HepG2 (cell line): ENCODE data around the gene NACC2. TPM values are rescaled to one million over a fixed set of nuclear protein-coding genes. Genes with fewer than 3 reads are reported as not detected.
A peak's percentile ranks its signal among the peaks of the same experiment; 100 is the strongest.

ENCODE experiments used
- CC2D1A ChIP-seq: sonication (generic); formaldehyde crosslinking; IDR thresholded peaks from 2 replicates; pipeline ENCODE4 v1.8.1; 2023; ENCODE audit warnings: mild to moderate bottlenecking, missing genetic modification reagents
- ELF1 ChIP-seq: sonication (generic); formaldehyde crosslinking; IDR thresholded peaks from 2 replicates; pipeline ENCODE4 v1.4.0; 2020; ENCODE audit warnings: missing genetic modification reagents
- FIP1L1 ChIP-seq: fragments of 200-400 bp; formaldehyde crosslinking; IDR thresholded peaks from 2 replicates; pipeline ENCODE4 v1.6.1; 2018; ENCODE audit warnings: low read depth, mild to moderate bottlenecking, low read length, moderate library complexity, borderline replicate concordance; ENCODE audit not compliant: insufficient read depth
- FOXC1 ChIP-seq: sonication (generic); formaldehyde crosslinking; IDR thresholded peaks from 2 replicates; pipeline ENCODE4 v1.8.0; 2022; ENCODE audit warnings: mild to moderate bottlenecking, missing genetic modification reagents, borderline replicate concordance
- ISX ChIP-seq: sonication (generic); formaldehyde crosslinking; conservative IDR thresholded peaks from 2 replicates; pipeline ENCODE4 v1.5.0; 2020; ENCODE audit warnings: missing genetic modification reagents
- KMT2A ChIP-seq: sonication (generic); formaldehyde crosslinking; IDR thresholded peaks from 2 replicates; pipeline ENCODE4 v1.4.0; 2020; ENCODE audit warnings: missing genetic modification reagents
- NCOR1 ChIP-seq: fragments of 200-600 bp; sonication (generic); IDR thresholded peaks from 2 replicates; pipeline ENCODE4 v1.7.0; 2017; ENCODE audit warnings: antibody characterized with exemption, low read length, borderline replicate concordance
- NR3C1 ChIP-seq: sonication (generic); formaldehyde crosslinking; IDR thresholded peaks from 2 replicates; pipeline ENCODE4 v1.4.0; 2020; ENCODE audit warnings: missing genetic modification reagents
- PLRG1 ChIP-seq: fragments of 450-650 bp; conservative IDR thresholded peaks from 2 replicates; pipeline ENCODE4 v1.6.1; 2016
- POLR2AphosphoS5 ChIP-seq: IDR thresholded peaks from 2 replicates; pipeline ENCODE4 v1.6.1; 2012; ENCODE audit warnings: low read depth, low read length
- SIX1 ChIP-seq: sonication (generic); formaldehyde crosslinking; IDR thresholded peaks from 2 replicates; pipeline ENCODE4 v1.4.0; 2020; ENCODE audit warnings: missing genetic modification reagents, borderline replicate concordance
- SMAD9 ChIP-seq: sonication (generic); formaldehyde crosslinking; IDR thresholded peaks from 2 replicates; pipeline ENCODE4 v1.5.1; 2020; ENCODE audit warnings: mild to moderate bottlenecking, missing genetic modification reagents
- SMARCE1 ChIP-seq: fragments of 450-650 bp; IDR thresholded peaks from 2 replicates; pipeline ENCODE4 v1.6.1; 2017; ENCODE audit warnings: borderline replicate concordance
- SP4 ChIP-seq: sonication (generic); formaldehyde crosslinking; IDR thresholded peaks from 2 replicates; pipeline ENCODE4 v1.8.1; 2023; ENCODE audit warnings: mild to moderate bottlenecking, missing genetic modification reagents
- ZNF567 ChIP-seq: sonication (generic); formaldehyde crosslinking; IDR thresholded peaks from 2 replicates; pipeline ENCODE4 v1.8.1; 2023; ENCODE audit warnings: mild to moderate bottlenecking, missing genetic modification reagents, borderline replicate concordance
- ZNF678 ChIP-seq: sonication (generic); formaldehyde crosslinking; IDR thresholded peaks from 2 replicates; pipeline ENCODE4 v1.4.0; 2020; ENCODE audit warnings: mild to moderate bottlenecking, missing genetic modification reagents
- ZSCAN21 ChIP-seq: sonication (generic); formaldehyde crosslinking; IDR thresholded peaks from 2 replicates; pipeline ENCODE4 v1.8.0; 2022; ENCODE audit warnings: mild to moderate bottlenecking, missing genetic modification reagents, moderate library complexity, borderline replicate concordance
- ZSCAN25 ChIP-seq: sonication (generic); formaldehyde crosslinking; IDR thresholded peaks from 2 replicates; pipeline ENCODE4 v1.8.0; 2022; ENCODE audit warnings: mild to moderate bottlenecking, missing genetic modification reagents
- polyA plus RNA-seq, 8 experiments: library from polyadenylated mRNA; depleted of rRNA in 3 of 8; stranded (reverse) in 7 of 8; unstranded in 1 of 8; fragments of >200 nt; fragmentation: Illumina TruSeq in 4 of 8; extraction: Trizol in 4 of 8; gene quantifications; 2 replicates each; pipeline versions ENCODE4 v1.2.1 to v1.2.3, GENCODE V29; 2011 to 2016; ENCODE audit warnings: low read depth in 4 of 8, missing spikeins in 1 of 8, mixed read lengths in 1 of 8; ENCODE audit not compliant: insufficient read depth in 1 of 8
- total RNA-seq, 5 experiments: library from RNA; depleted of rRNA; stranded (reverse); fragments of >200 nt; fragmentation: Illumina TruSeq; extraction: Trizol; gene quantifications; 2 replicates each; pipeline ENCODE4 v1.2.3, GENCODE V29; 2016; ENCODE audit warnings: low read depth in 1 of 5
- TF ChIP-seq, protein P1 (sequence below): sonication (generic); formaldehyde crosslinking; conservative IDR thresholded peaks from 2 replicates; pipeline ENCODE4 v1.4.0; 2020; ENCODE audit warnings: missing genetic modification reagents
- TF ChIP-seq, protein P2 (sequence below): sonication (generic); formaldehyde crosslinking; IDR thresholded peaks from 2 replicates; pipeline ENCODE4 v1.5.0; 2020; ENCODE audit warnings: missing genetic modification reagents
- TF ChIP-seq, protein P3 (sequence below): sonication (generic); formaldehyde crosslinking; IDR thresholded peaks from 2 replicates; pipeline ENCODE4 v1.9.0; 2021; ENCODE audit warnings: missing genetic modification reagents, borderline replicate concordance
- TF ChIP-seq, protein P4 (sequence below): sonication (generic); formaldehyde crosslinking; IDR thresholded peaks from 2 replicates; pipeline ENCODE4 v1.8.0; 2022; ENCODE audit warnings: mild to moderate bottlenecking, missing genetic modification reagents, moderate library complexity
- TF ChIP-seq, protein P5 (sequence below): sonication (generic); formaldehyde crosslinking; IDR thresholded peaks from 2 replicates; pipeline ENCODE4 v1.8.1; 2023; ENCODE audit warnings: mild to moderate bottlenecking, moderate library complexity, missing genetic modification reagents

The NACC2 gene
- total and polyA plus RNA-seq, 2 of the 13 experiments (the other 11 are each of a cell fraction or from before 2014, with no cell fraction given): 5.9 to 12.3 TPM

DNA sequence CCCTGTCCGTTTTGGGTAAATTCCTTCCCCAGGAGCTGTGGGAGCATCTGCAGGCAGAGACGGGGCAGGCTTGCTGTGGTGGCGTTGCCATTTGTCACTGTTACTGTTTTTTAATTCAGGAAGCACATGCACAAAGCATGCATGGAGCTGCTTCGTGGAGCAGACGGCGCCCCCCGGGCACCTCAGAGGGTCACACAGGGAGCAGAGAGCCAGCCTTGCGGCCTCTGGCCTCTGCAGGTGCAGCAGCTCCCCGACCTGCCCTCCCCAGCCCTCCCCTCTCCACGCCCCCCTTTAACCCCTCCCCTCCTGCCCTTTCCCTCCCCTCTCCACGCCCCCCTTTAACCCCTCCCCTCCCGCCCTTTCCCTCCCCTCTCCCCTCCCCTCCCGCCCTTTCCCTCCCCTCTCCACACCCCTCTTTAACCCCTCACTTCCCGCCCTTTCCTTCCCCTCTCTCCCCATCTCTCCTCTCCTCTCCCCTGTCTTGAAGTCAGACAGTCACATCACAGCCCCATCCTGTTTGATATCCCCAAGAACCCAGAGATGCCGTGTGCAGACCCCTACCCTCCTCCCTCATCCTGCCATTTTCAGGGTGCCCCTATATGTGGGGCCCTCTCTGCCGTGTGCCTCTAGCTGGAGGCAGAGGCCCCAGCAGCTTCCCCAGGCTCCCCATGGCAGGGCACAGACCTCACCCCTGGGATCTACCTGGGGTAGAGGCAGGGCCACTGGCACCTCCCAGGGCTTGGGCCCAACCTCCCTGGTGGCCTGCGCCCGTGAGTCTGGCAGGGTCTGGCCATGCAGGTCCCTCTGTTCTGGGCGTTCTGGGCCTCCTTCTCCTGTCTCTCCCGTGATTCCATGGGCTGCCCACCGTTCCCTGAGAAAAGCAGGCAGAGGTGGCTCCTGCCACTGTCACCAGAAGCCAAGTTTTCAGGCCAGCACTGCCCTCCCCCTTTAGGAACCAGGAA lies 104.3 kb downstream of the NACC2 start (continued):
- peak; percentile 94 for TF ChIP-seq ZSCAN25
- TF ChIP-seq KMT2A: no peak
- TF ChIP-seq NR3C1 (CRISPR knock-in tag): no peak
- TF ChIP-seq FOXC1 (CRISPR knock-in tag): no peak
- TF ChIP-seq POLR2AphosphoS5: no peak
- 0 out of 2 replicates have a peak, but pooled peaks have one; percentile 35 for TF ChIP-seq SP4 (CRISPR knock-in tag)
- TF ChIP-seq, protein P1, sequence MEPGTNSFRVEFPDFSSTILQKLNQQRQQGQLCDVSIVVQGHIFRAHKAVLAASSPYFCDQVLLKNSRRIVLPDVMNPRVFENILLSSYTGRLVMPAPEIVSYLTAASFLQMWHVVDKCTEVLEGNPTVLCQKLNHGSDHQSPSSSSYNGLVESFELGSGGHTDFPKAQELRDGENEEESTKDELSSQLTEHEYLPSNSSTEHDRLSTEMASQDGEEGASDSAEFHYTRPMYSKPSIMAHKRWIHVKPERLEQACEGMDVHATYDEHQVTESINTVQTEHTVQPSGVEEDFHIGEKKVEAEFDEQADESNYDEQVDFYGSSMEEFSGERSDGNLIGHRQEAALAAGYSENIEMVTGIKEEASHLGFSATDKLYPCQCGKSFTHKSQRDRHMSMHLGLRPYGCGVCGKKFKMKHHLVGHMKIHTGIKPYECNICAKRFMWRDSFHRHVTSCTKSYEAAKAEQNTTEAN (CRISPR knock-in tag): no peak
- no peak for TF ChIP-seq PLRG1
- TF ChIP-seq, protein P2, sequence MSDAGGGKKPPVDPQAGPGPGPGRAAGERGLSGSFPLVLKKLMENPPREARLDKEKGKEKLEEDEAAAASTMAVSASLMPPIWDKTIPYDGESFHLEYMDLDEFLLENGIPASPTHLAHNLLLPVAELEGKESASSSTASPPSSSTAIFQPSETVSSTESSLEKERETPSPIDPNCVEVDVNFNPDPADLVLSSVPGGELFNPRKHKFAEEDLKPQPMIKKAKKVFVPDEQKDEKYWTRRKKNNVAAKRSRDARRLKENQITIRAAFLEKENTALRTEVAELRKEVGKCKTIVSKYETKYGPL (CRISPR knock-in tag): no peak
- TF ChIP-seq ZNF567 (CRISPR knock-in tag): no peak
- TF ChIP-seq, protein P3, sequence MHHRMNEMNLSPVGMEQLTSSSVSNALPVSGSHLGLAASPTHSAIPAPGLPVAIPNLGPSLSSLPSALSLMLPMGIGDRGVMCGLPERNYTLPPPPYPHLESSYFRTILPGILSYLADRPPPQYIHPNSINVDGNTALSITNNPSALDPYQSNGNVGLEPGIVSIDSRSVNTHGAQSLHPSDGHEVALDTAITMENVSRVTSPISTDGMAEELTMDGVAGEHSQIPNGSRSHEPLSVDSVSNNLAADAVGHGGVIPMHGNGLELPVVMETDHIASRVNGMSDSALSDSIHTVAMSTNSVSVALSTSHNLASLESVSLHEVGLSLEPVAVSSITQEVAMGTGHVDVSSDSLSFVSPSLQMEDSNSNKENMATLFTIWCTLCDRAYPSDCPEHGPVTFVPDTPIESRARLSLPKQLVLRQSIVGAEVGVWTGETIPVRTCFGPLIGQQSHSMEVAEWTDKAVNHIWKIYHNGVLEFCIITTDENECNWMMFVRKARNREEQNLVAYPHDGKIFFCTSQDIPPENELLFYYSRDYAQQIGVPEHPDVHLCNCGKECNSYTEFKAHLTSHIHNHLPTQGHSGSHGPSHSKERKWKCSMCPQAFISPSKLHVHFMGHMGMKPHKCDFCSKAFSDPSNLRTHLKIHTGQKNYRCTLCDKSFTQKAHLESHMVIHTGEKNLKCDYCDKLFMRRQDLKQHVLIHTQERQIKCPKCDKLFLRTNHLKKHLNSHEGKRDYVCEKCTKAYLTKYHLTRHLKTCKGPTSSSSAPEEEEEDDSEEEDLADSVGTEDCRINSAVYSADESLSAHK (CRISPR knock-in tag): no peak
- TF ChIP-seq ZNF678 (CRISPR knock-in tag): no peak
- TF ChIP-seq ZSCAN21 (CRISPR knock-in tag): no peak
- TF ChIP-seq NCOR1: no peak
- no peak for TF ChIP-seq CC2D1A (CRISPR knock-in tag)
- no peak for TF ChIP-seq FIP1L1
- TF ChIP-seq SMARCE1: no peak
- TF ChIP-seq SIX1 (CRISPR knock-in tag): no peak
- TF ChIP-seq ELF1 (CRISPR knock-in tag): peak; percentile 11; the same call in 1 of the 2 replicates
- no peak for TF ChIP-seq ISX (CRISPR knock-in tag)
- TF ChIP-seq, protein P4, sequence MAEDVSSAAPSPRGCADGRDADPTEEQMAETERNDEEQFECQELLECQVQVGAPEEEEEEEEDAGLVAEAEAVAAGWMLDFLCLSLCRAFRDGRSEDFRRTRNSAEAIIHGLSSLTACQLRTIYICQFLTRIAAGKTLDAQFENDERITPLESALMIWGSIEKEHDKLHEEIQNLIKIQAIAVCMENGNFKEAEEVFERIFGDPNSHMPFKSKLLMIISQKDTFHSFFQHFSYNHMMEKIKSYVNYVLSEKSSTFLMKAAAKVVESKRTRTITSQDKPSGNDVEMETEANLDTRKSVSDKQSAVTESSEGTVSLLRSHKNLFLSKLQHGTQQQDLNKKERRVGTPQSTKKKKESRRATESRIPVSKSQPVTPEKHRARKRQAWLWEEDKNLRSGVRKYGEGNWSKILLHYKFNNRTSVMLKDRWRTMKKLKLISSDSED (CRISPR knock-in tag): no peak
- TF ChIP-seq, protein P5, sequence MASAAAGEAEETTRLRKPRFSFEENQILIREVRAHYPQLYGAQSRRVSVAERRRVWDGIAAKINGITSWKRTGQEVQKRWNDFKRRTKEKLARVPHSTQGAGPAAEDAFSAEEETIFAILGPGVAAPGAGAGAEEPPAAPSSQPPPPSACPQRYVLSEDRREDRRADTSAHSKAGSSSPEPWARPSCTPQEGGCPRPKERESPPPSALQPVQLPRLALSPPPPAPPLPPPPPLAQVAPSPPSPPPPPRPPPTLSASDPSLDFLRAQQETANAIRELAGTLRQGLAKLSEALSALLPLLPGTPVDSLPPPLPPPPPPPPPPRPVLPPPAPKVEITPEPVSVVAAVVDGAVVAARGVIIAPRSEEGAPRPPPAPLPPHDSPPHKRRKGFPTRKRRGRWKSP: no peak
- TF ChIP-seq SMAD9: no peak
